HepG2 (cell line): ENCODE measurements around the gene DYNC2LI1. TPM values are rescaled to one million over a fixed set of nuclear protein-coding genes. Genes with fewer than 3 reads are reported as not detected.

Experiments
- ATAC-seq: fragments of 200-7000 bp; cut with Tn5 transposase; 3 replicates; pipeline ENCODE4 v1.9.1; 2020; ENCODE audit warnings: mild to moderate bottlenecking, moderate library complexity
- BruUV-seq: library from RNA; stranded (reverse); fragments of 400-500 nt; replicated peaks from 2 replicates; lab custom pipeline; 2021; lab: Mats Ljungman, UMichigan
- CTCF ChIA-PET: fragments of 300-600 bp; formaldehyde crosslinking; extraction: SDS; loops from one replicate; lab custom pipeline; 2021; ENCODE audit warnings: low total read pairs, inconsistent platforms, low intra/inter-chr PET ratio; lab: Yijun Ruan, JAX
- POLR2A ChIA-PET: fragments of 350-600 bp; sonication (Branson Sonifier 250); formaldehyde crosslinking; loops from one replicate; lab custom pipeline; 2020; ENCODE audit warnings: antibody characterized with exemption, inconsistent platforms; lab: Yijun Ruan, JAX
- DNase-seq: peaks from one replicate; pipeline ENCODE4 v3.0.0-alpha.2; 2015; ENCODE audit warnings: low spot score
- FAIRE-seq: peaks from 3 replicates; lab custom pipeline; 2011; peaks lifted over from hg19 to GRCh38; lab: Jason Lieb, UNC
- H2AFZ ChIP-seq: one replicate; pipeline ENCODE4 v1.6.1; 2011; ENCODE audit warnings: low read length, inconsistent platforms
- H3K27ac ChIP-seq: fragments of 300-600 bp; 3 replicates; pipeline ENCODE4 v1.8.0; 2011; ENCODE audit warnings: mixed run types, mild to moderate bottlenecking, mixed read lengths, low read length, inconsistent platforms; ENCODE audit not compliant: insufficient read depth; ENCODE audit errors: extremely low read length
- H3K27me3 ChIP-seq, 2 experiments: fragments of 200-600 bp in 1 of 2; 2 replicates in 1 of 2; 3 replicates in 1 of 2; pipeline versions ENCODE4 v1.6.0 to v1.8.0; 2011; ENCODE audit warnings: low read length in 2 of 2, mild to moderate bottlenecking in 2 of 2, moderate library complexity in 2 of 2, inconsistent platforms in 1 of 2; ENCODE audit not compliant: insufficient read depth in 2 of 2, control insufficient read depth in 1 of 2
- H3K36me3 ChIP-seq, 2 experiments: fragments of 200-600 bp in 1 of 2; replicated peaks in 1 of 2; 2 replicates in 1 of 2; 3 replicates in 1 of 2; pipeline versions ENCODE4 v1.5.1 to v1.8.0; 2011; ENCODE audit warnings: low read length in 2 of 2, inconsistent platforms in 1 of 2; ENCODE audit not compliant: insufficient read depth in 2 of 2, control insufficient read depth in 1 of 2
- H3K4me1 ChIP-seq: 2 replicates; pipeline ENCODE4 v1.5.1; 2012; ENCODE audit warnings: low read length, inconsistent platforms; ENCODE audit not compliant: insufficient read depth
- H3K4me2 ChIP-seq: 2 replicates; pipeline ENCODE4 v1.6.0; 2011; ENCODE audit warnings: low read depth, low read length, inconsistent platforms
- H3K4me3 ChIP-seq, 3 experiments: fragments of 200-600 bp in 1 of 3; sonication (generic), shearing (Covaris generic) in 1 of 3; replicated peaks in 1 of 3; 2 replicates each; pipeline ENCODE4 v1.5.1; 2011 to 2016; ENCODE audit warnings: low read length in 3 of 3, inconsistent platforms in 2 of 3, low read depth in 2 of 3, mild to moderate bottlenecking in 2 of 3, control low read depth in 1 of 3, mixed read lengths in 1 of 3; ENCODE audit not compliant: insufficient read depth in 1 of 3
- H3K79me2 ChIP-seq: one replicate; pipeline ENCODE4 v1.6.1; 2011; ENCODE audit warnings: low read length, inconsistent platforms; ENCODE audit not compliant: insufficient read depth
- H3K9ac ChIP-seq: 2 replicates; pipeline ENCODE4 v1.6.0; 2011; ENCODE audit warnings: mild to moderate bottlenecking, low read depth, low read length, inconsistent platforms; ENCODE audit not compliant: insufficient read depth
- H3K9me3 ChIP-seq: 2 replicates; pipeline ENCODE4 v1.5.1; 2012; ENCODE audit warnings: mild to moderate bottlenecking, low read length
- H4K20me1 ChIP-seq: 2 replicates; pipeline ENCODE4 v1.6.0; 2011; ENCODE audit warnings: inconsistent platforms, mild to moderate bottlenecking, low read length, moderate library complexity; ENCODE audit not compliant: insufficient read depth
- ARNTL ChIP-seq: sonication (generic); formaldehyde crosslinking; IDR thresholded peaks from 2 replicates; pipeline ENCODE4 v1.4.0; 2020; ENCODE audit warnings: mild to moderate bottlenecking, missing genetic modification reagents
- E2F1 ChIP-seq: sonication (generic); formaldehyde crosslinking; IDR thresholded peaks from 2 replicates; pipeline ENCODE4 v1.5.0; 2020; ENCODE audit warnings: missing genetic modification reagents
- EEA1 ChIP-seq: sonication (generic); formaldehyde crosslinking; IDR thresholded peaks from 2 replicates; pipeline ENCODE4 v1.5.1; 2020; ENCODE audit warnings: mild to moderate bottlenecking, missing genetic modification reagents, borderline replicate concordance
- HDAC6 ChIP-seq: fragments of 200-600 bp; sonication (generic); IDR thresholded peaks from 2 replicates; pipeline ENCODE4 v1.7.0; 2017; ENCODE audit warnings: mild to moderate bottlenecking, antibody characterized with exemption, low read length, low read depth
- KLF15 ChIP-seq: sonication (generic); formaldehyde crosslinking; IDR thresholded peaks from 2 replicates; pipeline ENCODE4 v1.8.1; 2023; ENCODE audit warnings: borderline replicate concordance, mild to moderate bottlenecking, inconsistent platforms, missing genetic modification reagents, mixed read lengths
- SMAD9 ChIP-seq: sonication (generic); formaldehyde crosslinking; IDR thresholded peaks from 2 replicates; pipeline ENCODE4 v1.5.1; 2020; ENCODE audit warnings: mild to moderate bottlenecking, missing genetic modification reagents
- ZNF414 ChIP-seq: sonication (generic); formaldehyde crosslinking; IDR thresholded peaks from 2 replicates; pipeline ENCODE4 v1.5.0; 2020; ENCODE audit warnings: missing genetic modification reagents
- ZNF646 ChIP-seq: sonication (generic); formaldehyde crosslinking; IDR thresholded peaks from 2 replicates; pipeline ENCODE4 v1.9.0; 2021; ENCODE audit warnings: mild to moderate bottlenecking, missing genetic modification reagents
- ZNF7 ChIP-seq: IDR thresholded peaks from 2 replicates; pipeline ENCODE4 v1.6.1; 2016; ENCODE audit warnings: missing biosample characterization, missing genetic modification reagents
- WGBS: methylation state at CpG from one replicate; pipeline ENCODE4 v1.1.6; 2017; ENCODE audit warnings: low lambda C conversion rate; 5-methylcytosine and 5-hydroxymethylcytosine counted together
- in situ Hi-C: cut with HindIII; loops from 2 replicates; pipeline ENCODE4 v1.10.0; 2017; ENCODE audit warnings: low pct_unique_long_range_greater_than_20kb; ENCODE audit not compliant: extremely low pct_ligation_motif_present
- intact Hi-C: fragments of 100-400 bp; cut with micrococcal nuclease; formaldehyde crosslinking; loops from one replicate; pipeline ENCODE4 v1.10.0; 2022; ENCODE audit not compliant: unreplicated experiment
- polyA plus RNA-seq, 8 experiments: library from polyadenylated mRNA; depleted of rRNA in 3 of 8; stranded (reverse) in 7 of 8; unstranded in 1 of 8; fragments of >200 nt; fragmentation: Illumina TruSeq in 4 of 8; extraction: Trizol in 4 of 8; gene quantifications; 2 replicates each; pipeline versions ENCODE4 v1.2.1 to v1.2.3, GENCODE V29; 2011 to 2016; ENCODE audit warnings: low read depth in 4 of 8, missing spikeins in 1 of 8, mixed read lengths in 1 of 8; ENCODE audit not compliant: insufficient read depth in 1 of 8
- total RNA-seq, 5 experiments: library from RNA; depleted of rRNA; stranded (reverse); fragments of >200 nt; fragmentation: Illumina TruSeq; extraction: Trizol; gene quantifications; 2 replicates each; pipeline ENCODE4 v1.2.3, GENCODE V29; 2016; ENCODE audit warnings: low read depth in 1 of 5

The DYNC2LI1 gene
- total and polyA plus RNA-seq, 2 of the 13 experiments (the other 11 are each of a cell fraction or from before 2014, with no cell fraction given): 16.9 to 23.2 TPM

- intact Hi-C loops (no loop called here), in situ Hi-C loops (no loop called here)
- Histone ChIP-seq H3K79me2 (no peaks in the 10 kb centered on the region), H2AFZ (no peak overlapping the region), H3K27ac (no peak overlapping the region), H3K27me3 (no peaks in the 10 kb centered on the region), H3K9ac (no peak overlapping the region), H3K4me3 (no peak overlapping the region), H3K9me3 (no peaks in the 10 kb centered on the region), H3K4me2 (no peak overlapping the region), H3K4me1 (peaks cover 18% of the 10 kb centered on the region), H3K36me3 (no peaks in the 10 kb centered on the region), H4K20me1 (no peaks in the 10 kb centered on the region)
- CTCF ChIA-PET: no interaction called here
- FAIRE-seq (no peak), DNase-seq (no peak), ATAC-seq (no peak)
- BruUV-seq: no TSS peak
- POLR2A ChIA-PET: no interaction called here
- no peak for TF ChIP-seq ARNTL
- no peak for TF ChIP-seq SMAD9 (CRISPR knock-in tag)
- TF ChIP-seq HDAC6: no peak
- no peak for TF ChIP-seq KLF15 (CRISPR knock-in tag)
- TF ChIP-seq ZNF646 (CRISPR knock-in tag): no peak
- TF ChIP-seq ZNF7 (CRISPR knock-in tag): no peak
- TF ChIP-seq EEA1: no peak
- TF ChIP-seq E2F1: no peak
- TF ChIP-seq ZNF414: no peak
- WGBS: 70% methylated on average over 3 of the region's 3 CpGs
Measured at GRCh38 chr2:43762286-43762685, 11.6 kb upstream of the DYNC2LI1 start.
